ENCODE measurements around the gene B4GALNT2.
"Not testable (repeated sequence)": the region's sequence is repeated elsewhere in the genome, so short reads cannot be mapped to it uniquely, and the experiment has no call there.

B4GALNT2 gene, protein sequence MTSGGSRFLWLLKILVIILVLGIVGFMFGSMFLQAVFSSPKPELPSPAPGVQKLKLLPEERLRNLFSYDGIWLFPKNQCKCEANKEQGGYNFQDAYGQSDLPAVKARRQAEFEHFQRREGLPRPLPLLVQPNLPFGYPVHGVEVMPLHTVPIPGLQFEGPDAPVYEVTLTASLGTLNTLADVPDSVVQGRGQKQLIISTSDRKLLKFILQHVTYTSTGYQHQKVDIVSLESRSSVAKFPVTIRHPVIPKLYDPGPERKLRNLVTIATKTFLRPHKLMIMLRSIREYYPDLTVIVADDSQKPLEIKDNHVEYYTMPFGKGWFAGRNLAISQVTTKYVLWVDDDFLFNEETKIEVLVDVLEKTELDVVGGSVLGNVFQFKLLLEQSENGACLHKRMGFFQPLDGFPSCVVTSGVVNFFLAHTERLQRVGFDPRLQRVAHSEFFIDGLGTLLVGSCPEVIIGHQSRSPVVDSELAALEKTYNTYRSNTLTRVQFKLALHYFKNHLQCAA

DNA sequence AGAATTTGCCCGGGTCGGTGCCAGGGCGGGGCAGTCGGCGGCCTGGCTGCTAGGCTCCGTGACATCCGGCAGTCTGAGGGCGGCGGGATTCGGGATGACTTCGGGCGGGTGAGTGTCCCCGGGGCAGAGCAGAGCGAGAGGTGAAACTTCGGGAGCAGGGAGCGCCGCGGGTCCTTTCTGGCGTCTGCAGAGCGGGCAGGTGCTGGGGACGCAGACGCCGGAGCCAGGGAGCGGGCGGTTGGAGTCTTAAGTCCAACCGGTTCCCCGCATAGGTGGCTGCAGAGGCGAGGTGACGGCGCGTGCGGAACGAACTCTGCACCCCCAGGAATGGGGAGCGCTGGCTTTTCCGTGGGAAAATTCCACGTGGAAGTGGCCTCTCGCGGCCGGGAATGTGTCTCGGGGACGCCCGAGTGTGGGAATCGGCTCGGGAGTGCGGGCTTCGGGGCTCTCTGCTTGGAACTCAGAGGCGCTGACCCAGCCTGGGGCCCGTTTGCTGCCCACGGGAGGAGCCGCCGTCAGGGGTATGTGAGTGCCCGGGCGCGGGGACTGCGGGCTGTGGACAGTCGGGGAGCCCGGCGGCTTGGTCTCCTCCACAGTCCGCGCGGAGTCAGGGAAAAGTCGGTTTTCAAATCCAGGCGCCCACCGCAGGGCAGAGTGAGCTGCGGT is at the start of gene B4GALNT2:
Gene B4GALNT2 (plus strand): TSS at position 71 of the 666 bp plus-strand sequence. CDS start 24 bp downstream, at position 95.
- TF ChIP-seq, protein P1, sequence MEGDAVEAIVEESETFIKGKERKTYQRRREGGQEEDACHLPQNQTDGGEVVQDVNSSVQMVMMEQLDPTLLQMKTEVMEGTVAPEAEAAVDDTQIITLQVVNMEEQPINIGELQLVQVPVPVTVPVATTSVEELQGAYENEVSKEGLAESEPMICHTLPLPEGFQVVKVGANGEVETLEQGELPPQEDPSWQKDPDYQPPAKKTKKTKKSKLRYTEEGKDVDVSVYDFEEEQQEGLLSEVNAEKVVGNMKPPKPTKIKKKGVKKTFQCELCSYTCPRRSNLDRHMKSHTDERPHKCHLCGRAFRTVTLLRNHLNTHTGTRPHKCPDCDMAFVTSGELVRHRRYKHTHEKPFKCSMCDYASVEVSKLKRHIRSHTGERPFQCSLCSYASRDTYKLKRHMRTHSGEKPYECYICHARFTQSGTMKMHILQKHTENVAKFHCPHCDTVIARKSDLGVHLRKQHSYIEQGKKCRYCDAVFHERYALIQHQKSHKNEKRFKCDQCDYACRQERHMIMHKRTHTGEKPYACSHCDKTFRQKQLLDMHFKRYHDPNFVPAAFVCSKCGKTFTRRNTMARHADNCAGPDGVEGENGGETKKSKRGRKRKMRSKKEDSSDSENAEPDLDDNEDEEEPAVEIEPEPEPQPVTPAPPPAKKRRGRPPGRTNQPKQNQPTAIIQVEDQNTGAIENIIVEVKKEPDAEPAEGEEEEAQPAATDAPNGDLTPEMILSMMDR (IDR thresholded peaks at IDR 0.05; ENCODE audit: extremely low read depth, insufficient read depth, missing control alignments), result no peak
- in situ Hi-C loops (cut with MboI; ENCODE audit: low pct_unique_long_range_greater_than_20kb, low sequenced_read_pairs, unreplicated experiment), result no loop called here
- no peak for DNase-seq (ENCODE audit: low spot score)

DNA sequence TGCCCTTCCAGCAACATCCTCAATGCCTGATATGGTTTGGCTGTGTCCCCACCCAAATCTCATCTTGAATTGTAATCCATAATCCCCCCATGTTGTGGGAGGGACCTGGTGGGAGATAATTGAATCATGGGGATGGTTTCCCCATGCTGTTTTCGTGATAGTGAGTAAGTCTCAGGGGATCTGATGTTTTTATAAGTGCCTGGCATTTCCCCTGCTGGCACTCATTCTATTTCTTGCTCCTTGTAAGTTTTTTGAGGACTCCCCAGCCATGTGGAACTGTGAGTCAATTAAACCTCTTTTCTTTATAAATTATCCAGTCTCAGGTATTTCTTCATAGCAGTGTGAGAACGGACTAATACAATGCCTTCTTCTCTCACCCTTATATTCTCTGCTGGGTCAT is 47.5 kb upstream of the B4GALNT2 start:
- DNase-seq (ENCODE audit: low spot score); in situ Hi-C loops (cut with MboI; ENCODE audit: low pct_unique_long_range_greater_than_20kb, low sequenced_read_pairs, unreplicated experiment): not testable (repeated sequence)

DNA sequence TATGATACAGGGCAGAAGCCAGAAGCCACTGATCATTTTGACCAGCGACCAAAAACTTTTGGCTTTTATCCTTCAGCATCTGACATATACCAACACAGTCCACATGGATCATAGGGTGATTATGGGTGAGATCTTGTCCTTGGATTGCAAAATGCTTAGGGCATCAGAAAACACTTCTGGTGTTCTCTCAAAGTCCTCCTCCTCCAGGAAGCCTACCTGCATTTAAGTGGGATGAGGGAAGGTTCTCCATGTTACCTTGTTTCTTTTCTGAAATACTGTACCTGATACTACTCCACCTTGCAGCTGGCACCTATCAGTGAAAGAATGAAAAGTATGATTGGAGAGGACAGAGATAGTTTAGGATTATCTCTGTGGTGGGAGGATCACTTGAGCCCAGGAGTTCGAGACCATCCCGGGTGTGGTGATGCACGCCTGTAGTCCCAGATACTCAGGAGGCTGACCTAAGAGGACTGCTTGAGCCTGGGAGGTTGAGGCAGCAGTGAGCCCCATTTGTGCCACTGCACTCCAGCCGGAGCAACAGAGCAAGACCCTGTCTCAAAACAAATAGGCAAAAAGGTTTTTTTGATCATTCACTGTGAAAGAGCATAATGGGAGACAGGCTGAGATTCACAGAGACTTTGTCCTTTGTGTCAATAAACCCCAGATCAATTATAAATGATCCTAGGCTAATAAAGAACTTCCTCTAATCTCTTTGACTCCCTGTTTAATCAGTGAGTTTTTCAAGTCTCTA is 46.8 kb upstream of the B4GALNT2 start:
- DNase-seq (ENCODE audit: low spot score), result no peak
- TF ChIP-seq, protein P1 (IDR thresholded peaks at IDR 0.05; ENCODE audit: extremely low read depth, insufficient read depth, missing control alignments), result no peak
- in situ Hi-C loops (cut with MboI; ENCODE audit: low pct_unique_long_range_greater_than_20kb, low sequenced_read_pairs, unreplicated experiment), result no loop called here

DNA sequence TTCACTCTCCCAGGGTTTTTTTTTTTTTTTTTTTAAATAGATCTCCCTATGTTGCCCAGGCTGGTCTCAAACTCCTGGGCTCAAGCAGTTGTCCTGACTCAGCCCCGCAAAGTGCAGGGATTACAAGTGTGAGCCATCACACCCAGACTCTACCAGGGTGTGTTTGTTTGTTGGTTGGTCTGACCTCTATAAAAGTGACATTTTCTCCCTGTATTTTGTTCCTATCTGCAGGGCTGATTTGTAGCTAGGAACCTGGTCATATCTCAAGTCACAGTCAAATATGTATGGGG is 46.3 kb upstream of the B4GALNT2 start:
- in situ Hi-C loops (cut with MboI; ENCODE audit: low pct_unique_long_range_greater_than_20kb, low sequenced_read_pairs, unreplicated experiment), result no loop called here
- DNase-seq (ENCODE audit: low spot score), result no peak
- TF ChIP-seq, protein P1 (IDR thresholded peaks at IDR 0.05; ENCODE audit: extremely low read depth, insufficient read depth, missing control alignments), result no peak

DNA sequence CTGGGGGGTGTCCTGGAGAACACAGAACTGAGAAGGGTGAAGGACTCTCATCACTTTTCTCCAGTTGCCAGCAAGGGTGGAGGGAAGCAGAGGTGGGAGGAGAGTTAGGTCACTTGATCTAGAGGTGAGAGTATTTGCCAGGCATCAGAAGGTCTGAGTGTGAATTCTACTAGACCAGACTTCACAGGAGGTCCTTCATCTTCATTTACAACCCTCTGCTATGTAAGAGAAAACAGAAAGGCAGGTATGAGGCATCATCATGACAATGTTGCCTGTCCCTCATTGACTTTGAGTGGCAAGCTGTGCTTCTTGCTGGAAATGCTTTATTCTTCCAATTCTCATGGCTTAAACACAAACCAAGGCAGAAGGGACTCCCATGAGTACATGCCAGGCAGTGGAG is 45.9 kb upstream of the B4GALNT2 start:
- in situ Hi-C loops (cut with MboI; ENCODE audit: low pct_unique_long_range_greater_than_20kb, low sequenced_read_pairs, unreplicated experiment), result no loop called here
- TF ChIP-seq, protein P1 (IDR thresholded peaks at IDR 0.05; ENCODE audit: extremely low read depth, insufficient read depth, missing control alignments), result no peak
- no peak for DNase-seq (ENCODE audit: low spot score)

DNA sequence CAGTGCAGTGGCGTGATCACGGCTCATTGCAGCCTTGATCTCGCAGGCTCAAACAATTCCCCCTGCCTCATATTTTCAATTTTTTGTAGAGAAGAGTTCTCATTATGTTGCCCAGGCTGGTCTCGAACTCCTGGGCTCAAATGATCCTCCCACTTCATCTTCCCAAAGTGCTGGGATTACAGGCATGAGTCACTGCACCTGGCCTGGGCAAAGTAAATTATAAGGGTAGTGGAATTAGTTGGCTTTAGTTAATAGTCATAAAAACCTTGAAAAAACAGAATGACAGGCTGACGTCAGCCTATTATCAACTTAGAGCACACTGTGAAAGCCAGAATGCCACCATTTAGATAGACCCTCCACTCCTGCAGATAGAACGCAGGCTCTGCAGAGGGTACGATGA is 43.5 kb upstream of the B4GALNT2 start:
- in situ Hi-C loops (cut with MboI; ENCODE audit: low pct_unique_long_range_greater_than_20kb, low sequenced_read_pairs, unreplicated experiment), result no loop called here
- no peak for DNase-seq (ENCODE audit: low spot score)
- TF ChIP-seq, protein P1 (IDR thresholded peaks at IDR 0.05; ENCODE audit: extremely low read depth, insufficient read depth, missing control alignments), result no peak
